Measurements from ENCODE around the gene RYK.

The RYK gene

DNA sequence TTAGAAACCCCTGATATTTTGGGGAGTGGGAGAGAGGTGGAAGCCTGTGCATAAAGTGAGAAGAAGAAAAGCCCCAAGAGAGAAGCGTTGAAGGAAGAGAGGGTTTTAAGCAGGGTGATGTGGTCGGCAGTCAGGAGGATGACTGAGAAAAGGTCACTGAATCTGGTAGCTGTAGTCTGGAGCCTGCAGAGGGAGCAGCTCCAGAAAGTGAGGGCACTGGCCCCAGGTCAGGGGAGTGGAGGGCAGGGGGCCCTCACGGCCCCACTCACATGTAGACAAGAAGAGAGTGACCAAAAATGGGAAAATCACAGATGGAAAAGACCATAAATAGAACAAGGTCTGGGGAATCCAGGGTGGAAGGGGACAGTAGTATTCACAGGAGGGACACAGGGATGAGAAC is 105.5 kb downstream of the RYK start:
- no peak for DNase-seq

DNA sequence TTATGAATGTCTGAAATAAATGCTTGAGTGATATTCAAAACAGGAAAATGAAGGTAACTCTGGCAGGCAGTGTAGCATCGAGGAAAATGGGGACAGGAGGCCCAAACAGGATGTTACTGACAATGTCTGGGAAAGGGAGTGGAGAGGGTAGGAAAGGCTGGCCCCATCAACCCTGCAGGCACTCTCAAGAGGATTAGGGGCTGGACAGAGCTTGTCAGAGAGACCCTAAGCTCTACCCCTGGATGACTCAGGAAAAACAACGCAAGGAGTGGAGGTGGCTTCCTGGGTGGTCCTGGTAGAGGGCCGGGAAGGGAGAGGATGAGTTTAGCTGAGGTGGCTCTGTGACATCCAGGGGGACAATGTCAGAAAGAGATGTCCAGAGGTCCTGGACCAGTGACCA is 106.0 kb downstream of the RYK start:
- no peak for DNase-seq

DNA sequence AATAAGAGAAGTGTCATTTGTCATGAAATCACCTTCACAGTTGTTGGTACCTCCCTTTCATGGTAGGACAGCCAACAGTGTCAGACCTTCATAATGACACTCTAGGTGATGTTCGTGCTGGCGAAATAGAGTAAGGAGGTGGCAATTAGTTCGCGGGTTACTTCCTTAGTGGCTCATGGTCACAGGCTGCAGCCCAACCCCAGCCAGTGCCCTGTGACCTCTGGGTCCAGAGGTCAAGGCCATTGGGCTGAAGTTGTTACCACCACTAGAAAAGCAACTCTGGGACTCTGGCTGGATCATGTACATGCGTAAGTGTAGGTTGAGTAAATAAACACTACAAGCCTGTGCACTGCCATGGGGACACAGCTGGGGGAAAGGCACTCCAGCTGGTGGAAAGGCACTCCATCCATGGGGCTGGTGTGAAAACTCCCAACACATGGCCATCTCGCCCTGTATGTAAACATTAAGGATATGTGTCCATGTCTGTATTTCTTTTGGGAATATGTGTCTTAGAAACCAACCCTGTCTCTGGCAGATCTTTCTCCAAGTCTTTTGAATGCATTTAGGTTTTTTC is 106.7 kb downstream of the RYK start:
- DNase-seq: no peak

DNA sequence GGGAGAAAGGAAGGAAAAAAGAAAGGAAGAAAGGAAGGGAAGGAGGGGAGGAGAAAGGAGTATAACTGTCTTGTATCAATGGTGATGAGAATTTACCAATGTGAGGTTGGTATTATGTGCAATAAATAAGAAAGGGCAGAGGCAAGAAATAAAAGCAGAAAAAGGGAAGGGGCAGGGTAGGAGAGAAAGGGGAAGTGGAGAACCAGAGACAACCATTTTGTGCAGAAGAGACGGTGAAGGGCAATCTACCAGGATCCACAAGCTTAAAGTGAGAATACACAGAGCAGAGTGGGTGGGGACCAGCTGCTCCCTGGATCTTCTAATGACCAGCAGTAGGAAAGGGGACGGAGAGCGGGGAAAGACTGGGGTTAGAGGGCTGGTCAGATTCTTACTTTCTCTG is 114.1 kb downstream of the RYK start:
- DNase-seq: no peak

DNA sequence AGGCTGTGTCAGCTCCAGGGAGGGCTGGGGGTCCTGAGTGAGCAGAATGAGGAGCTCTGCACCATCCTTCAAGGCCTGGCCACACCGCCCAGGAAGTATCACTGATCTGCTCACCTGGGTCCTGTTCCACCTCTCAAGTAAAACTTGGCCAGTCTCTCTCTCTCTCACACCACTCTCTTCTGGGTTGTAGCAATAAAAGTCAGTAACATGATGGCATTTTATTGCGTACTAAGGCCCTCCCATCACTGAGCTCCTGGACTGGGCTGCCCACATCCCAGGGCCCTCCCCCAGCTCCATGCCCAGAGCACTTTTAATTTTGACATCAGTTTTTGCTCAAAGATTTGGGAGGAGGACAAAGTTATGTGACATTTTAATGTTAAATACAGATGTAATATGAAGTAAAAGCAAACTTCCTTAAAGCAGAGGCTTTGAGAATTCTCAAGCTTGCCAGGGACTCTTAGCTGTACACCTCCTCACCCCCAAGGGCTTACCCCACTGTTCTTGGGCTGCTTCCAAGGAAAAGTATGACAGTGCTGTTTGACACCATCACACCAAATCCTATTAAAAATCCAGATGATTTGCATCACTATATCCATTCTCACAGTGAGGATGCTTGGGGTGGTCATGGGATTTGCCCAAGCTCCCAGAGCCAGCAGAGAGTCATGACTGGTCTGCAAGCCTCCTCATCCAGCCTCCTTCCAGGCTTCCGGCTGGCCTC is 115.8 kb downstream of the RYK start:
- DNase-seq: no peak

DNA sequence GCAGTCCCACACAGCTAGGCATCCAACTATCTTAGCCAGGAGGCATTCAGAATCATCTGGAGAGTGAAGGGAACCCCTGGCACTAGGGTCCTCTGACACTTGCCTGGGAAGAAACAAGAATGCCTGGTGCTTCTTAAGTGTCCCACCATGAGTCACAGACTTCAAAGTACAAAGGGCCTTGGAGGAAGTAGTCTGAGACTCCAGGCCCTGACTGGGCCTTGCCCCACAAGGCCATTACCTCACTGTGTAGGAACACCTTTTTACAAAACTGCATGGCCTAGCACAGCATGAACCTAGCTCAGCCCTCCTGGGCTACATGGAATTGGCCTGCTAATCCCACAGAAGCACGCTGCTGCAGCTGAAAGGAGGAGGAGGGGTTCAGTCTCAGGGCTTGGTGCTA is 116.4 kb downstream of the RYK start:
- DNase-seq: no peak

DNA sequence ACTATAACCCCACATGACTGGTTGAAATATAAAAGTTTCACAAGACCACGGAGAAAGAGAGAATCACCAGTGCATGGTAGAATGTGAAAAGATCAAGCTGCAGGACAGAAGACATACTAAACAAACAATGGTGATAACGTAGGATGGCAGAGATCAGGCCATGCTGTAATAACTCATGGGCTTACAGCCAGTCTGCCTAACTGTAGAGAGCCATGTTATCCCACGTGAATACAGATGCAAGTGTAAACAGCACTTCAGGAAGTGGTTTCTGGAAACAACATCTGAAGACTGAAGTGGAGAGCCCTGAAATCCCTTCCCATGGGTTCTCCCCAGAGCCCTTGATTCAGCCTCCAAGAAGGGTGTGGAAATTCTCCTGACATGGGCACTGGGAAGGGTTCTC is 117.7 kb downstream of the RYK start:
- DNase-seq: no peak

DNA sequence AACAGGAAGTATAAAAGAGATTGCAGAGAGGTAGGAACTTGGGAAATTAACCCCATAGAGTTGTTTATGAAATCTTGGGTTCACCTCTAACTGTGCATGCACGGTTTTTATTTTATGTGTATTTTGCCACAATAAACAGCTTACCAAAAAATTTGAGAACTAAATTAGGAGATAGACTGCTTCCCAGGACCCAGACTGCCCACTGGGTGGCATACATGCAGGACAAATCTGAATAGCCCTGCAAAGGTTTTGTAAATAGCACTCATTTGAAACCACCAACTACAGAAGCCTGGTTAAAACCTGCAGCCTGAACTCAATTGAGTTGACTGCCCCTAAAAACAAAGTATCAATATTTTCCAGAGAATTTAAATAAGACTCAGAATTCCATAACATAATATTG is 124.5 kb downstream of the RYK start:
- no peak for DNase-seq

DNA sequence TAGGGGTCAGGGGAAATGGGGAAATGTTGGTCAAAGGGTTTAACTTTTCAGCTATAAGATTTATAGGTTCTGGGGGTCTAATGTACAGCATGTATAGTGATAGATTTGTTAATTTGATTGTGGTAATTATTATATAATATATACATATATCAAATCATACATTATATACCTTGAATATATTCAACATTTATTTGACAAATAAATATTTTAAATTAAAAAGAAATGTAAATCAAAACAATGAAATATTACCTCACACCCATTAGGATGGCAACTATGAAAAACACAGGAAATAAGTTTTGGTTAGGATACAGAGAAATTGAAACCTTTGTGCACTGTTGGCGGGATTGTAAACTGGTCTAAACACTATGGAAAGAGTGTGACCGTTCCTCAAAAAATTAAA is 135.9 kb downstream of the RYK start:
- no peak for DNase-seq

DNA sequence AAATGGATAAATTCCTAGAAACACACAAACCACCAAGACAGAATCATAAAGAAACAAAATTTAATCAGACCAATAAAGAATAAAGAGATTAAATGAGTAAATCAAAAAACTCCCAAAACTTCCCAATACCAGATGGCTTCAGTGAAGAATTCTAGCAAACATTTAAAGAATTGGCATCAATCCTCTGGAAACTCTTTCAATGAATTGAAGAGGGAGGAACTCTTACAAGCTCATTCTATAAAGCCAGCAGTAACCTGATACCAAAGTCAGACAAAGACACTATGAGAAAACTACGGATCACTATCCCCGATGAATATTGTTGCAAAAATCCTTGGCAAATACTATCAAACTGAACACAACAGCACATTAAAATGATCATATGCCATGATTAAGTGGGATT is 139.0 kb downstream of the RYK start:
- no peak for DNase-seq

DNA sequence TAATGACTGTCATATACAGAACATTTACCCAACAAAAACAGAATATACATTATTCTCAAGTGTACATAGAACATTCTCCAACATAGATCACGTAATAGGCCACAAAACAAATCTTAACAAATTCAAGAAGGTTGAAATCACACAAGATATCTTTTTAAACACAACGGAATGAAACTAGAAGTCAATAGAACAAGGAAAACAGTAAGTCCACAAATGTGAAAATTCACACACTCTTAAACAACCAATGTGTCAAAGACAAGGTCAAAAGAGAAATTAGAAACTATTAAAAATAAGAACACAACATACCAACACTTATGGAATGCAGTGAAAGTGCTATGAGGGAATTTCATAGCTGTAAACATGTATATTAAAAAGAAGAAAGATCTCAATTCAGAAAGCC is 139.7 kb downstream of the RYK start:
- DNase-seq: no peak
